Left lung (tissue), 10 donors: Measurements from ENCODE around the gene FXYD4. TPM values are rescaled to one million over a fixed set of nuclear protein-coding genes. Genes with fewer than 3 reads are reported as not detected.

Experiments
- ATAC-seq: fragments of 200-7000 bp; cut with Tn5 transposase; one replicate; pipeline ENCODE4 v1.9.1; 2020; ENCODE audit warnings: moderate library complexity
- DNase-seq, 4 donors: peaks; one replicate each; pipeline ENCODE4 v3.0.0-alpha.2; 2013 to 2020
- H3K27ac ChIP-seq, 2 donors: fragments of 200-600 bp; sonication (generic) in 1 of 2; one replicate each; pipeline versions ENCODE4 v1.5.0 to v1.8.0; 2020 to 2021
- H3K27me3 ChIP-seq, 2 donors: fragments of 200-600 bp; sonication (generic) in 1 of 2; one replicate each; pipeline versions ENCODE4 v1.5.0 to v1.8.0; 2020 to 2021
- H3K36me3 ChIP-seq, 2 donors: fragments of 200-600 bp; sonication (generic) in 1 of 2; one replicate each; pipeline versions ENCODE4 v1.5.0 to v1.8.0; 2020 to 2021
- H3K4me1 ChIP-seq, 2 donors: fragments of 200-600 bp; one replicate each; pipeline ENCODE4 v1.8.0; 2021
- H3K4me3 ChIP-seq, 2 donors: fragments of 200-600 bp; sonication (generic) in 1 of 2; one replicate each; pipeline versions ENCODE4 v1.5.0 to v1.8.0; 2020 to 2021; ENCODE audit warnings: mild to moderate bottlenecking in 1 of 2
- H3K9me3 ChIP-seq, 2 donors: fragments of 200-600 bp; sonication (generic) in 1 of 2; one replicate each; pipeline versions ENCODE4 v1.5.0 to v1.8.0; 2020 to 2021
- intact Hi-C, 2 donors: fragments of 100-400 bp; cut with DNase I; formaldehyde crosslinking; loops; one replicate each; pipeline versions ENCODE4 v1.11.2 to v1.14.2; 2022
- polyA plus RNA-seq, 6 donors: library from polyadenylated mRNA; unstranded; fragments of 120-200 nt; gene quantifications; one replicate each; pipeline ENCODE4 v1.2.1, GENCODE V29; 2013; ENCODE audit not compliant: insufficient read length in 6 of 6
- total RNA-seq, 2 donors: library from RNA; stranded (reverse); fragmentation: NEBNext Ultra II Directional; extraction: Animal tissue kit (Norgen Biotek cat#: 25700); gene quantifications; one replicate each; pipeline ENCODE4 v1.2.1, GENCODE V29; 2021
- TF ChIP-seq, protein P1 (sequence below), 2 donors: fragments of 200-600 bp; sonication (generic) in 1 of 2; IDR thresholded peaks; one replicate each; pipeline versions ENCODE4 v1.5.0 to v1.8.0; 2021; ENCODE audit warnings: antibody characterized with exemption in 2 of 2
- donor health status: DM: no; HTN: yes; CAD: no.
- donor health status: DM: no; HTN: no; CAD: no.

FXYD4 gene
- total and polyA plus RNA-seq, 8 donors, result 1.0 to 6.0 TPM; not detected in 6

DNA sequence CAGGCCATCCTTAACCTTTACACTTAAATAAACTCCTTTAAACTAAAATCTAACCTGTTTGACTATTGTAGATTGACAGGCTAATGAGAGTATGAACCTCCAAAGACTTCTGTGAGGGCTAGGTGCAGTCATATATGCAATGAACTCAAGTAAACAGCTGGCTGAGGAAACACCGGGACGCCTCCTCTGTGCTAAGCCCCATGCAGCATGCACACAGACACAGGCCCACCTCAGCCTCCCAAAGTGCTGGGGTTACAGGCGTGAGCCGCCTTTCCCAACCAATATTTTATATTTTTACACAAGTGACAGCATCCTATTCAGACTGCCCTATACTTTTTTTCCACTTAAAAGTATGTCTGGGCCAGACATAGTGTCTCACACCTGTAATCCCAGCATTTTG lies 1.5 kb upstream of the FXYD4 start:
- TF ChIP-seq, protein P1, sequence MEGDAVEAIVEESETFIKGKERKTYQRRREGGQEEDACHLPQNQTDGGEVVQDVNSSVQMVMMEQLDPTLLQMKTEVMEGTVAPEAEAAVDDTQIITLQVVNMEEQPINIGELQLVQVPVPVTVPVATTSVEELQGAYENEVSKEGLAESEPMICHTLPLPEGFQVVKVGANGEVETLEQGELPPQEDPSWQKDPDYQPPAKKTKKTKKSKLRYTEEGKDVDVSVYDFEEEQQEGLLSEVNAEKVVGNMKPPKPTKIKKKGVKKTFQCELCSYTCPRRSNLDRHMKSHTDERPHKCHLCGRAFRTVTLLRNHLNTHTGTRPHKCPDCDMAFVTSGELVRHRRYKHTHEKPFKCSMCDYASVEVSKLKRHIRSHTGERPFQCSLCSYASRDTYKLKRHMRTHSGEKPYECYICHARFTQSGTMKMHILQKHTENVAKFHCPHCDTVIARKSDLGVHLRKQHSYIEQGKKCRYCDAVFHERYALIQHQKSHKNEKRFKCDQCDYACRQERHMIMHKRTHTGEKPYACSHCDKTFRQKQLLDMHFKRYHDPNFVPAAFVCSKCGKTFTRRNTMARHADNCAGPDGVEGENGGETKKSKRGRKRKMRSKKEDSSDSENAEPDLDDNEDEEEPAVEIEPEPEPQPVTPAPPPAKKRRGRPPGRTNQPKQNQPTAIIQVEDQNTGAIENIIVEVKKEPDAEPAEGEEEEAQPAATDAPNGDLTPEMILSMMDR (IDR thresholded peaks at IDR 0.05), result no peak
- no peaks in the 10 kb centered on the region for H3K9me3 ChIP-seq
- intact Hi-C loops, result no loop called here
- no peaks in the 10 kb centered on the region for H3K4me1 ChIP-seq
- DNase-seq, result no peak
- no peak overlapping the region for H3K27ac ChIP-seq
- ATAC-seq, result no peak
- H3K36me3 ChIP-seq, result no peaks in the 10 kb centered on the region
- no peaks in the 10 kb centered on the region for H3K27me3 ChIP-seq
- no peak overlapping the region for H3K4me3 ChIP-seq

DNA sequence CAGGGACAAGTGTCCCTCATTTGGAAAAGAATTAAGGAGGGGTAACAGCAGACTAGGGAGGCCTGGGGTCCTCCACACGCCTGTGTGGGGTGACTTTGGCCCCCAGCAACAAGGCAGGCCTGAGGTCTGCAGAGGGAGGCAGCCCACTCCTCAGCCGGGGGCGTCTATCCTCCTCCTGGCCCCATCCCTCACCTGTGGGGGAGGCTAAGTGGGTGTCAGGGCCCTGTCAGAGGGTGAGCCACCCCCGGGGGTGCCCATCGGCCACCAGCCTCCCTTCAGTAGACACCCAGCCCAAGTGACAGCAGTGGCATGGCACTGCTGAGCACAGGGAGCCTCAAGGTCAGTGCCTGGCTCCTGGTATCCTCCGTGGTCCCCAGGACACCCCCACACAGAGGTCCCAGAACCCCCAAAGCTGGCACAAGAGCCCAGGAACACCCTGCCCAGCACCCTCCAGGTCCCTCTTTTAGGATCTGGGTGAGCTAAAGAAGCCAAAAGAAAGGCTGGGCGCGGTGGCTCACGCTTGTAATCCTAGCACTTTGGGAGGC lies 693 bp upstream of the FXYD4 start:
- DNase-seq, result no peak

DNA sequence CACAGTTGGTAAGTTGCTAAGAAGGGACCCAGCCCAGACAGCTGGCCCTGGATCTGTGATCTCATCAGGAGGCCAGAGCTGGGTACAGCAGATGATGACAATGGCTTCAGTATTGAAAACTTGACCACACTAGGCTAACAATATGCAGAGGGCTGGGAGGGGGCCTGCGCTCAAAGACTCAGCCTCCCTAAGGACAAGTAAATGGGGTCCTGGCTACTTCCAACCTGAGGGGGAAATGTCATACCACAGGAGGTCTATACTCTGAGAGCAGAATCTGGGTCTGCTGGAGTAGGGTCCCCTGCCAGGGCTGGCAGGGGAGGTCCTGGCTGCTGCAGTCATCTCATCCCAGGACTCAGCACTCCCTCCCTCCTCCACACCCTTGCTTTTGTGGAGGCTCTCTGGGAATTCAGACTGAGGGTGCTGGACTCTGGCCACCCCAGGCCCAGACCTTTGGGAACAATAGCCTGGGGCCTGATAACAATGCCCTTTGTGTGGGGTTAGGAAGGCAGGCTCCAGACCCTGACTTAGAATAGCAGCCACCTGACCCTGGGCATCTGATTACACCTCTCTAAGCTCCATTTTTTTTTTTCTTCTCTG lies 1.4 kb downstream of the FXYD4 start:
- intact Hi-C loops, result no loop called here
- no peak for ATAC-seq
- no peaks in the 10 kb centered on the region for H3K36me3 ChIP-seq
- no peaks in the 10 kb centered on the region for H3K9me3 ChIP-seq
- TF ChIP-seq, protein P1 (IDR thresholded peaks at IDR 0.05), result no peak
- DNase-seq, result no peak
- no peak overlapping the region for H3K4me3 ChIP-seq
- H3K27ac ChIP-seq, result no peak overlapping the region
- no peaks in the 10 kb centered on the region for H3K27me3 ChIP-seq
- H3K4me1 ChIP-seq, result no peaks in the 10 kb centered on the region

More for the DNA sequence above, 693 bp upstream of the FXYD4 start:
- no peak for ATAC-seq
- Histone ChIP-seq H3K4me3 (no peak overlapping the region), H3K27ac (no peak overlapping the region), H3K4me1 (no peaks in the 10 kb centered on the region), H3K27me3 (no peaks in the 10 kb centered on the region), H3K36me3 (no peaks in the 10 kb centered on the region), H3K9me3 (no peaks in the 10 kb centered on the region)
- TF ChIP-seq, protein P1 (IDR thresholded peaks at IDR 0.05), result no peak
- intact Hi-C loops, result no loop called here

DNA sequence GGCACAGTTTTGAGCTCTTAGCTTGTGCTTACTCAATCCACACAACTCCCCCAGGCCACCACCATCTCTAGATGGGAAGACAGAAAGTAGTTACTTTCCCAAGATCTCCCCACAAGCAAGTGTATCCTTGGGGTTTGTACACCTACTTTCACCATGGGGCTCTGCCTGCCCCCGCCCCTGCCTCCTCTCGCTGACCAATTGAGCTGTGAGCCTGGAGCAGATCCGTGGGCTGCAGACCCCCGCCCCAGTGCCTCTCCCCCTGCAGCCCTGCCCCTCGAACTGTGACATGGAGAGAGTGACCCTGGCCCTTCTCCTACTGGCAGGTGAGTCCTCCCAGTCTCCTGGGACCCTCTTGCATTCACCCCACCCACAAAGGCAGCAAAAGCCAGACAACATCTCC lies 2.0 kb downstream of the FXYD4 start:
- TF ChIP-seq, protein P1 (IDR thresholded peaks at IDR 0.05), result no peak
- ATAC-seq, result no peak
- Histone ChIP-seq H3K27me3 (no peaks in the 10 kb centered on the region), H3K4me1 (no peaks in the 10 kb centered on the region), H3K9me3 (no peaks in the 10 kb centered on the region), H3K4me3 (no peak overlapping the region), H3K27ac (no peak overlapping the region), H3K36me3 (no peaks in the 10 kb centered on the region)
- intact Hi-C loops, result no loop called here
- no peak for DNase-seq

DNA sequence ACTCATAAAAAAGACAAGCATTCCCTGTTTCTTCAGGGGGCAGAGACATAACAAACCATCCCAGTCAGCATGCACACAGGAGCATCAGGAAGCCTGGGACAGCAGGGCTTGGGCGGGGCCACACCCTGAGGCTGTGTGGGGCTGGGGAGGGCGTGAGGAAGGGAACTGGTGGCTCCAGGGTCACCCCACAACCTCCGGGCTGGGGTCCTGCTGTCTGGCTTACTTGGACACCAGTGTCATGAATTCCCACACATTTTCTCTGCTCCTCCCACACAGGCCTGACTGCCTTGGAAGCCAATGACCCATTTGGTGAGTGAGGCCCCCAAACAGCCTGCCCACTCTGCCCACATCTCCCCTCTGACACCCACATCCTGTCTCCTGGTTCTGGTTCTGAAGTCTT lies 2.8 kb downstream of the FXYD4 start:
- intact Hi-C loops, result no loop called here
- Histone ChIP-seq H3K36me3 (no peaks in the 10 kb centered on the region), H3K9me3 (no peaks in the 10 kb centered on the region), H3K27ac (no peak overlapping the region), H3K27me3 (no peaks in the 10 kb centered on the region), H3K4me3 (no peak overlapping the region), H3K4me1 (no peaks in the 10 kb centered on the region)
- no peak for ATAC-seq
- TF ChIP-seq, protein P1 (IDR thresholded peaks at IDR 0.05), result no peak
- DNase-seq, result no peak
